Pancreas (tissue), 10 donors: ENCODE measurements around the gene ZFP57. TPM values are rescaled to one million over a fixed set of nuclear protein-coding genes. Genes with fewer than 3 reads are reported as not detected.

ENCODE experiments used
- ATAC-seq, 4 donors: fragments of 200-7000 bp; cut with Tn5 transposase; one replicate each; pipeline versions ENCODE4 v1.8.0 to v1.9.1; 2020; ENCODE audit warnings: mild to moderate bottlenecking in 4 of 4, moderate library complexity in 4 of 4
- DNase-seq, 6 donors: peaks; one replicate each; pipeline ENCODE4 v3.0.0-alpha.2; 2020
- FAIRE-seq: peaks from 2 replicates; lab custom pipeline; 2012; peaks lifted over from hg19 to GRCh38; lab: Jason Lieb, UNC
- H3K27ac ChIP-seq, 4 donors: fragments of 200-600 bp; sonication (generic); 1 replicate in 3 of 4; 2 replicates in 1 of 4; pipeline versions ENCODE4 v1.5.0 to v1.8.0; 2020
- H3K27me3 ChIP-seq, 4 donors: fragments of 200-600 bp; one replicate each; pipeline ENCODE4 v1.8.0; 2021
- H3K36me3 ChIP-seq, 3 donors: fragments of 200-600 bp; sonication (generic) in 1 of 3; one replicate each; pipeline versions ENCODE4 v1.5.0 to v1.8.0; 2020 to 2021
- H3K4me1 ChIP-seq, 3 donors: fragments of 200-600 bp; one replicate each; pipeline ENCODE4 v1.8.0; 2021
- H3K4me3 ChIP-seq, 4 donors: fragments of 200-600 bp; sonication (generic) in 2 of 4; one replicate each; pipeline versions ENCODE4 v1.5.0 to v1.8.0; 2020 to 2021
- H3K9me3 ChIP-seq, 4 donors: fragments of 200-600 bp; one replicate each; pipeline ENCODE4 v1.8.0; 2021
- CTCF ChIP-seq, 4 donors: fragments of 200-600 bp; sonication (generic) in 3 of 4; IDR thresholded peaks; one replicate each; pipeline versions ENCODE4 v1.5.0 to v1.8.0; 2021; ENCODE audit warnings: antibody characterized with exemption in 4 of 4
- WGBS, 2 donors: extraction: QIAGEN DNeasy Blood & Tissue Kit; methylation state at CpG; one replicate each; pipeline ENCODE4 v1.1.7; 2013; 5-methylcytosine and 5-hydroxymethylcytosine counted together
- intact Hi-C, 3 donors: fragments of 100-400 bp; cut with DNase I; formaldehyde crosslinking; loops; one replicate each; pipeline versions ENCODE4 v1.11.1 to v1.14.2; 2022
- polyA plus RNA-seq, 2 donors: library from polyadenylated mRNA; stranded (reverse); fragments of 200-250 nt; gene quantifications; one replicate each; pipeline ENCODE4 v1.2.3, GENCODE V29; 2013
- total RNA-seq, 6 donors: library from RNA; stranded (reverse); fragmentation: NEBNext Ultra II Directional in 4 of 6; extraction: Animal tissue kit (Norgen Biotek cat#: 25700) in 4 of 6; gene quantifications; one replicate each; pipeline versions ENCODE4 v1.2.1 to v1.2.4, GENCODE V29; 2021 to 2023
- donor health status: healthy with polysubstance abuse.
- donor health status: DM: no; HTN: no; CAD: no; lungs with moderate emphysema.
- donor health status: DM: no; HTN: no; CAD: no.
- donor health status: control.
- donor health status: control.
- donor health status: Bipolar disorder and iron deficiency.
- donor health status: DM: yes; HTN: yes; CAD: no.
- donor health status: DM: no; HTN: no; CAD: no.
- donor health status: DM: no; HTN: no; CAD: no.
- donor health status: DM: yes; HTN: yes; CAD: no.

Gene ZFP57
- total and polyA plus RNA-seq, 8 donors = 0.09 to 1.1 (median 0.12) TPM; not detected in 5

DNA sequence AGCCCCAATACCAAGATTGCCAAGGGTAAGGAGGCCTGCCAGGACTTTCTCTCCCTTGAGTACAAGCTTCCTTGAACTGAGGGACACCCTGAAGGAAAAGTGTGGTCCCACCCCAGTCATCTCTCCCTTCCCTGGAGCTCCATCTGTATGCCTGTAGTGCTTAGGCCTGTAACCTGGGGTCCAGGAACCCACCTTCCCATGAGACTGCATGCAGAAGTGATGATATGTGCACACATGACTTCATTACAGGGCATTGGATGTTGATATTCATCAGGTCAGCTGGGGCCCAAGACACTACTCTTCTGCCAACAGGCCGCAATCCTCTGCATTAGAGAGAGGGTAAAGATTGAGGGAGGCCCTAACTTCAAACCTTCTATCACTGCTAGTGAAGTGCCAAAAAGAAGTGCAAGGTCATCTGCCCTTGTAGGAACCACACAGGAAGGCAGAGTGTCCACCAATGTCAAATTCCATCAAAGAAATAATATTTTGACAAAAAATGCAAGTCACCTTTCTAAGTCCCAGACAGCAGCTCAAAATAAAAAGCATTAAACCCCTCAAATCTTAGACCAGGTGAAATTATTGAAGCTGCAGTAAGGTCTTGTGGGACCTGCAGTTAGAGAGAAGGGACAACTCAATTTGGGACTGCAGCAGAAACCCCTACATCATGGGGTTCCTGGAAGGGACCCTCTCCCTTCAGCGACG, 47.4 kb upstream of the ZFP57 start:
- DNase-seq = no peak
- WGBS, 2 donors = 84 to 92% methylated on average over 3 of the region's 3 CpGs
- intact Hi-C loops = no loop called here
- no peaks in the 10 kb centered on the region for H3K4me1 ChIP-seq
- H3K36me3 ChIP-seq = no peaks in the 10 kb centered on the region
- H3K4me3 ChIP-seq = no peak overlapping the region
- H3K27me3 ChIP-seq = no peaks in the 10 kb centered on the region
- no peak for FAIRE-seq
- H3K9me3 ChIP-seq = no peaks in the 10 kb centered on the region
- no peak overlapping the region for H3K27ac ChIP-seq
- no peak for TF ChIP-seq CTCF (IDR thresholded peaks at IDR 0.05)
- no peak for ATAC-seq

- Histone ChIP-seq H3K27ac (no peak overlapping the region), H3K4me3 (no peak overlapping the region), H3K9me3 (no peaks in the 10 kb centered on the region), H3K4me1 (no peaks in the 10 kb centered on the region), H3K27me3 (no peaks in the 10 kb centered on the region), H3K36me3 (no peaks in the 10 kb centered on the region)
- TF ChIP-seq CTCF (IDR thresholded peaks at IDR 0.05) = no peak
- ATAC-seq (no peak), DNase-seq (no peak), FAIRE-seq (no peak)
- 34 to 76% methylated on average over 2 of the region's 2 CpGs for WGBS, 2 donors
- intact Hi-C loops = no loop called here
These were observed 46.7 kb upstream of the ZFP57 start for GRCh38 chr6:29727637-29728036.

GRCh38 chr6:29726571-29727194, 45.7 kb upstream of the ZFP57 start:
- Histone ChIP-seq H3K9me3 (no peaks in the 10 kb centered on the region), H3K4me1 (no peaks in the 10 kb centered on the region), H3K36me3 (no peaks in the 10 kb centered on the region), H3K27me3 (no peaks in the 10 kb centered on the region), H3K4me3 (no peak overlapping the region), H3K27ac (no peak overlapping the region)
- ATAC-seq (no peak), FAIRE-seq (no peak), DNase-seq (no peak)
- no peak for TF ChIP-seq CTCF (IDR thresholded peaks at IDR 0.05)
- intact Hi-C loops = no loop called here
- 90 to 94% methylated on average over 9 of the region's 9 CpGs for WGBS, 2 donors

- Histone ChIP-seq H3K36me3 (no peaks in the 10 kb centered on the region), H3K4me3 (no peak overlapping the region), H3K27me3 (no peaks in the 10 kb centered on the region), H3K4me1 (no peaks in the 10 kb centered on the region), H3K27ac (no peak overlapping the region), H3K9me3 (no peaks in the 10 kb centered on the region)
- ATAC-seq = no peak
- FAIRE-seq = no peak
- no peak for DNase-seq
- intact Hi-C loops = no loop called here
- no peak for TF ChIP-seq CTCF (IDR thresholded peaks at IDR 0.05)
- WGBS, 2 donors = 75% methylated on average over 1 of the region's 1 CpG
These were observed 45.0 kb upstream of the ZFP57 start for GRCh38 chr6:29726001-29726400.
